ENCODE measurements around the gene CCSER2.

The CCSER2 gene

DNA sequence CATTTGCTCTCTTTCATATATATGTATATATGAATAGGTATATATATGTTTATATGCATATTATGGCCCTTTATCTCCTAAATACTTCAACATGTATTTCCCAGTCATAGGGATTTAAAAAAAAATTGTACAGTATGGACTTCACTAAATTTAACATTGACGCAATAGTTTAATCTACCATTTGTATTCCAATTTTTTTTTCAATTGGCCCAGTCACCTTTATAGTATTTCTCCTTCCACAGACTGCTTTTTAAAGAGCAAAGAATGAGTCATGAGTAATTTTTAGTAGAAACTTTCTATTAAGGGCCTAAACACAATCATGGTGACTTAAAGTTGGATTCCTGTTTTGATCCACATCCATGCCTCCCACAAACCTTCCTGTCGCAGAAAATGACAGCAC, 20.5 kb downstream of the CCSER2 start:
- no peak for DNase-seq (ENCODE audit: low read depth)

DNA sequence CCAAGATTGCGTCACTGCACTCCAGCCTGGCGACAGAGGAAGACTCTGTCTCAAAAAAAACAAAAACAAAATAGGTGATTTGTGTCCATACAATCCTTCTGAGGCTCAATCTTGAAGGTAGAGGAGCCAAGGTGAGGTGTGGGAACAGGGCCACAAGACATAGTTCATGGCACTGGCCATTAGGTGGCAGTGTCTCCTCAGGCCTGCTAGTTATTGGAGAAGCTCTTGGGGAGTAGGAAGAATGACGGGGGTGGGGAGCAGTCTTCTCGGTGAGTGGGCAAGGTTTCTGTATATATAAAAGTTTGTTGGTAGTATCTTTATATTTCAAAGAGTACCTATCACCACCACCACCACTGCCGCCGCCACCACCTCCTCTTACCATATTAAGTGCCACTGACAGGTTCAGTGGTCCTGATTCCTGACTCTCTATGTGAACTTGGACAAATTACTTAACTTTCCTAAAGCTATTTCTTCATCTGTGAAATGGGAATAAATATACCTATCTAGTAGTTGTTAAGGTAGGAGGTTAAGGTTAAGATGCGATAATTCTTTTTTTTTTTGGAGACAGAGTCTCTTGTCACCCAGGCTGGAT, 24.0 kb downstream of the CCSER2 start:
- DNase-seq (ENCODE audit: low read depth): no peak

DNA sequence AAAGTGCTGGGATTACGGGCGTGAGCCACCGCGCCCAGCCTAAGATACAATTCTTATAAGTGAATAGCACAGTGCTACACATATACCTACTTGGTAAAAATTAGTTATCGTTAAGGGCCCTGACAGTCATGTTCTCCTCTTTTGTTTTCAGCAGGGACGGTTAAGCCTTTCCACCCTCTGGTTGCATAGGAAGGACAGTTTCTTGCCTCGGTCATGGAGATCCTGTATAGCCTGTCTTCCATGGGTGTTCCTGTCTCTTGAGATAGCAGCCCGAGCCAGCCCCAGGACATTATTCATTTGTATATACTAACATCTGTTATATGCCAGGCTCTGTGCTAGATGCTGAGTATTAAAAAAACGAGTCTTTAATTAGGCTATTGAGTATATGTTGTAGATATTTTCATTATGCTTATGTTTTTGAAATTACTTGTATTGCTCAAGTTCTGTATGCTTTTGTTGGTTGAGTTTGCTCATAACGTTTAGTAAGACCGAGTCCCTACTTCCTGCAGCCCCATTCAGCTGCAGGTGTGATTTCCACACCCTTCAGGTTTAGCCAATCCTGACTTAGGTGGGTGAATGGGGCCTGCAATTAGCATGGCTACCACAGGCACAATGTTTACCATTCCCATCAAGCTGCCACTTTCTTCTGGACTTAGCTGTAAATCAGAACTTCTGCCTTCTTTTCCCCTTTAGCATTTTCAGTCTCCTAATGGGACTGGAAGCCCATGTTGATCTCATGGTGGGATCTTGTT, 24.8 kb downstream of the CCSER2 start:
- DNase-seq (ENCODE audit: low read depth): no peak

DNA sequence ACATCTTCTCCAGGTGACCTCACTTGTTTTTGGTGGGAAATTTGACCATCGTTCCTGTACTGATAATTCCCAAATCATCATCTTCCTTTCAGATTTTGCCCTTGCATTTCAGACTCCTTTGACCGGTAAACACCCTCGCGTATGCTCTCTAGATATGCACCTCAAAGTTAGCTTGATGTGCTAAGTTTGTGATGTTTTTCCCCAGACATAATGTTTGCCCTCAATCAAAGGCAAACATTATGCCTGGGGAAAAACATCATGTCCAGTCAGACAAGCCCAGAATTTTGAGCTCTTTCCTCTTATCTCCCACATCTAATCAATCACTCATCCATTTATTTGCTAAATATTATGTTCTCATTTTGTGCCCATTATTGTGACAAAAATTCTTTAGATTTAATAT, 26.2 kb downstream of the CCSER2 start:
- DNase-seq (ENCODE audit: low read depth): no peak

DNA sequence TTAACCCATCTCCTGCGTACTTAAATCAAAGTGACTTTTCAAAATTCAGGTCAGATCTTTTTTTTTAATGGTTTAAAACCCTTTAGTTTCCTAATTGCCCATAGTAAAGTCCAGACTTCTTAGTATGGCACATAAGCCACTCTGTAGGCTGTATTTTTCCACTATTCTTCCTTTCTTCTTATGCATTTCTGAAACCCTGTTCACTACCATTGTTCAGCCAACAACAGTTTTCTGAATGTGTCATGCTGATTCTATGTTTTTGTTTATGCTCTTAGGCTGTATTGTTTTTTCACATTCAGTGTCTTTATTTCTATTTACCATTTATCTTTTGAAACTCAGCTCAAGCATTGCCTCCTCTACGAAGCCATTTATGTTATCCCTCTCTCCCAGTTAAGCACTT, 26.7 kb downstream of the CCSER2 start:
- DNase-seq (ENCODE audit: low read depth): no peak

DNA sequence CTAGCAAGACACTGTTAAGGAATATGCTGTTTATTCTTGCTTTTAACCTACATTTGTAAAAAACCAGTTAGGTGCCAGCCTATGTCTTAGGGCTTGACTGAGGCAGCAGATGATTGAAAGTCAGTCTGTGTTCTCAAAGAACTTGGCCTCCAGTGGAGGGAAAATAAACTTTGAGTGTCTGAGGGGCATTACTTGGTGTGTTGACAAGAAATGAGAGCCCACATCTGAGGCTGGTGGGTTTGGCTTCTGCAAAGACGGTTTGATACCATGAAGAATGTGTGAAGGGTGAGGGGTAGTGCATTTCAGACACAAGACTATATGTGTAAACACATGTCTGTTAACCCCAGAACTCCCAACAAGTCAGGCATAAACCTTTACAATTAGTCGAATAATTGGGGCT, 28.5 kb downstream of the CCSER2 start:
- no peak for DNase-seq (ENCODE audit: low read depth)

DNA sequence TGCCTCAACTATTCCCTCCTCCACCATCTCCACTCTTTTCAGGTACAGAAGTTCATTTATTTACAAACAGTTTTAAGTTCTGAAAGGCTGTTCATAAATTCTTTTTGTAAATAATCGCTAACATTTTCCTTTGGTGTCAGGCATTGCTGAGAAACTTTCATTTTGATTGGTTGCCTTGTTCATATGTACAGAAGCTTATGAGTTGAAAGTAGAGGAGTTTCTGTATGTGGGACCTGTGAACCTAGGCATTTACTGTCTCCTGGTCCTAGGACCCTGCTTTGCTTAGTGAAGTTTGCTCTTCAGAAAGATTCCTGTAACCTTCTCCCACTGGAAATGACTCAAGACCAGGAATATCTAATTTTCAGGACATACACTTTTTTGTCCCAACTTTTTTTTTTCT, 30.4 kb downstream of the CCSER2 start:
- no peak for DNase-seq (ENCODE audit: low read depth)

DNA sequence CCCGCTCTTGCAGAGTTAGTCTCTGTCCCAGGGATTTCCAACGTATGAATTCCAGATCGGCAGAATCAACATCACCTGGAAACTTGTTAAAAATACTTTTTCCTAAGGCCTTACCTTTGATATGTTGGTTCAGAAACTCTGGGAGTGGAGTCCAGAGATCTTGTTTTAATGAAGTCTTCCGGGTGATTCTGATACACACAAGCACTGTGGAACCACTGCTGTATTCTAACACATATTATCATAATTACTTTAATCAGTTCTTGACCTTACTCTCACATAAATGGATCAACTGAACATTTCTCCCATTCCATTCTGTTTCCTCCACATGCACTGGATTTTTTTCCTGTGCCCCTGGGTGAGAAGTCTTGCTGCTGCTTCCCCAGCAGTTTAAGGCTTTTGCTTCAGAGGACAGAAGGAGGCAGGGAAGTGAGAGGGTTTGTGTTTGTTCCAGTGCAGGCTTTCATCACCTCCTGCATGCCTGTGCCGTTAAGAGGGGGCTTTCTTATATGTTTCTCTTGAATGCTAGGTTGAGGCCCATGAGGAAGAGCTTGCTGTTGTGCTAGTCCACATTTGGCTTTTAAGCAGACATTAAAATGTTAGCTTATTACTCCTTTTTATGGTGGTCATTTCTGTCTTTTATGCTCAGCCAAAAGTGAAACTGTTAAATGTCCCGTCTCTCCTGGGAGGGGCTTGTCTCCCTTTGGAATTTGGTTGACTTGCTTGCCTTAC, 32.4 kb downstream of the CCSER2 start:
- no peak for DNase-seq (ENCODE audit: low read depth)

DNA sequence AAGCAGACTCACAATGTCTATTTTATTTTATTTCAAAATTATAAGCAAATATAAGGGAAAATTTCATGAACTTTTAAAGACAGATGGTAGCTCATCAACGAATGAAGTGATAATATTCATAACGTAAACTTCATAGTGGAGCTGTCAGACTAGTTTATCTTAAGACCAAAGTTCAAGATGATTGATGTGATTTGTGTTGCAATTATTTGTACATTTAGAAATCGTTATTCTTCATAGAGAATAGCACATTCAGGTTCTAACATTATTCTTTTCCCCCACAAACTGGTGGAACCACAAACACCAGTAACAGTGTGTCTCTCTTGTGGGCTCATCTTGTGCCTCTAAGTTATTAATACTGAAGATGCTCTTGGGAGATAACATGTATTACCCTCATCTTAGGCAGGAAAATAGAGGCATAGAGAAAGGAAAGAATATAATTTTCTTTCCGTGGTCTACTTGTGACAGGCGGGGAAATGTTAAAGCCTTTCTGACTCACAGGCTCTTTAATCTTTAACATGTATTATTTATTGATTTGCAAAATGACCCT, 37.0 kb downstream of the CCSER2 start:
- no peak for DNase-seq (ENCODE audit: low read depth)

DNA sequence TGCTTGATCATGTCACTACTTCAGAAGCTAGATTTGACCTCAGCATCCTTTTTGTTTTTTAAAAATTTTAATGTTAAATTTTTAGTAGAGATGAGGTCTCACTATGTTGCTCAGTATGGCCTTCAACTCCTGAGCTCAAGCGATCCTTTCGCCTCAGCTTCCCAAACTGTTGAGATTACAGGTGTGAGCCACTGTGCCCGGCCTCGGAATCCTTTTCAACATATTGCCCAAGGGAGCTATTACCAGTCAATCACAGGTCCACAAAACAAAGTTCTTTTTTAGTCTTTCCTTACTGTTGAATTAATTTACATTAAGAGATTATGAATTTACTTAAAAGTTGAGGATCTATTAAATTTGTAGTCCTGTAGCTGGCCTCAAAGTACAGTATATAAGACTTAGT, 37.7 kb downstream of the CCSER2 start:
- DNase-seq (ENCODE audit: low read depth): no peak

DNA sequence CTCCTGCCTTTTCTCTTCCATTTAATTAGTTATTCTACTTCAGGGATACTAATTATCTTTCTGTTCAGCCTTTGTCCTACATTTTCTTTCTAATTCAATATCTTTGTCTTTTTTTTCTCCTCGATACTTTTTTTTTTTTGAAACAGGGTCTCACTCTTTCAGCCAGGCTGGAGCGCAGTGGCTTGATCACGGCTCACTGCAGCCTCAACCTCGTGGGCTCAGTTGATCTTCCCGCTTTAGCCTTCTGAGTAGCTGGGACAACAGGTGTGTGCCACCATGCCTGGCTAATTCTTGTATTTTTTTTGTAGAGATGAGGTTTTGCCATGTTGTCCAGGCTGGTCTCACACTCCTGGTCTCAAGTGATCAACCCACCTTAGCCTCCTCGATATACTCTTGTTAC, 38.9 kb downstream of the CCSER2 start:
- DNase-seq (ENCODE audit: low read depth): no peak

DNA sequence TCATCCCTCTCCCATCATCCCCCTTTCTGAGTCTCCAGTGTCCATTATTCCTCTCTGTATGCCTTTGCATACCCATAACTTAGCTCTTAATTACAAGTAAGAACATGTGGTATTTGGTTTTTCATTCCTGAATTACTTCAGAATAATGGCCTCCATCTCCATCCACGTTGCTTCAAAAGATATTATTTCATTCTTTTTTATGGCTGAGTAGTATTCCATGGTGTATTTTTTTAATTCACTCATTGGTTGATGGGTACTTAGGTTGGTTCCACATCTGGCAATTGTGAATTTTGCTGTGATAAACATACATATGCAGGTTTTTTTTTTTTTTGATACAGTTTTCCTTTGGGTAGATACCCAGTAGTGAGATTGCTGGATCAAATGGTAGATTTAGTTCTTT, 40.4 kb downstream of the CCSER2 start:
- DNase-seq (ENCODE audit: low read depth): no peak

DNA sequence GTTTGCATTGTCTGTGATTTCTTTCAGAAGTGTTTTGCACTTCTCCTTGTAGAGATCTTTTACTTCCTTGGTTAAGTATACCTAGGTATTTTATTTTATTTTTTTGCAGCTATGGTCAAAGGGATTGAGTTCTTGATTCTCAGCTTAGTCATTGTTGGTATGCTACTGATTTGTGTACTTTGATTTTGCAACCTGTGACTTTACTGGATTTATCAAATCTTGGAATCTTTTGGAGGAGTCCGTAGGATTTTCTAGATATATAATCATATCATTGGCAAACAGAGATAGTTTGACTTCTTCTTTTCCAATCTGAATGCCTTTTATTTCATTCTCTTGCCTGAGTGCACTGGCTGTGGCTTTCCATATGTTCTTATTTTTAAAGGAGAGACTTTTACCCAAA, 41.9 kb downstream of the CCSER2 start:
- no peak for DNase-seq (ENCODE audit: low read depth)

DNA sequence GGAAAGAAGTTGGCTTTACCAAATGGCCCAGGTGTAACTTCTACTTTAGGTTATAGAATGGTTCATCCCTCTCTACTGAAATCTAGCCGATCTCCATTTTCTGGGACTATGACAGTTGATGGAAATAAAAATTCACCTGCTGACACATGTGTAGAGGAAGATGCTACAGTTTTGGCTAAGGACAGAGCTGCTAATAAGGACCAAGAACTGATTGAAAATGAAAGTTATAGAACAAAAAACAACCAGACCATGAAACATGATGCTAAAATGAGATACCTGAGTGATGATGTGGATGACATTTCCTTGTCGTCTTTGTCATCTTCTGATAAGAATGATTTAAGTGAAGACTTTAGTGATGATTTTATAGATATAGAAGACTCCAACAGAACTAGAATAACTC, 43.6 kb downstream of the CCSER2 start:
- DNase-seq (ENCODE audit: low read depth): no peak

DNA sequence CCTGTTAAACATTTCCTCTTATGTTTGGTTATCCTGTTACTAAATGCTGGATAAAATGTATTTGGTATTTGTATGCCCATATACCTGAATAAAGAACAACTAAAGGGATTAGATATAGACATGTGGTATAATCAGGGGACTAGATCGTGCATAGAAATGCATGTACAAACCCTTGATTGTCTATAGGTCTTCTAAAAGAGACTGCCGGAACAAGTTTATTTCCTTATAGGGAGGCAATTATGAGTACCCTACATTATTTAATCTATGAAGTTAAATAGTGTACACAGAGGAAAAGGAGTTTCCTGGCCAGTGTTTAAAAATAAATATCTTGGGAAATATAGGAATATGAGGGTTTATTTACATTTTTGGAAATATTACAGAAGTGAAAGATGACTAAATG, 44.6 kb downstream of the CCSER2 start:
- DNase-seq (ENCODE audit: low read depth): no peak

DNA sequence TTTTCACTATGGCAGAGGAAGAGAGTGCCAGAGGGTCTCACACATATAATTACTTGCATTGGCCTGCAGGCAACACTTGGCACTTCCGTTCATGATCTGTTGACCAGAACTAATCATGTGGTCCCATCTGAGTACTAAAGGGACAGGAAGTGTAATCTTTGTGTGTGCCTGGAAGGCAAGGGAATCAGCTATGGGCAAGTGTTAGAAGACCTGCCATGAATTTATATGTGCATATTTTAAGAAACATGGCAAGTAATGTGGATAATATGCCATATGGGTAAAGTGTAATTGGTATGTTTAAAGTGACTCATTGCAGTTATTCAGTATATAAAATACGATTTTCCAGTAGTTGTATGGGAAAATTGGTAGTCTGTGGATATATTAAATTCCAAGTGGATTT, 46.1 kb downstream of the CCSER2 start:
- DNase-seq (ENCODE audit: low read depth): no peak

DNA sequence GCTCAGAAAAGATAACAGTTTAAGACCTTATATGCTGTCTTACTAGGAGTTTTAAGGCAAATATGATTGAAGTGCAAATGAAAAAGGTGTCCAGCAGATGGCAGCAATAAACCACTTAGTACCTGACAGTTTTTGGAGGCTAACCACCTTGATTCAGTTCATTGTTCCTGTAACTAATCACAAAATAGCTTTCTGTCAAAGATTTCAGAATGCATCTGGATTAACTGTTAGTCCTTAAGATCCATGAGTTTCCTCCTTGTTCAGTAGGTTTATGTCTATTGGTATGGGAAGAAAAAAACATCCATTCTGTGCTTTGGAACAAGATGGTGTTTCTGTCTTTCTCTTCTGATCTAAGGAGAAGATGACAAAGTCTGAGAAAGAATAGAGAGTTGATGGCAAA, 46.6 kb downstream of the CCSER2 start:
- DNase-seq (ENCODE audit: low read depth): peak; percentile 49

DNA sequence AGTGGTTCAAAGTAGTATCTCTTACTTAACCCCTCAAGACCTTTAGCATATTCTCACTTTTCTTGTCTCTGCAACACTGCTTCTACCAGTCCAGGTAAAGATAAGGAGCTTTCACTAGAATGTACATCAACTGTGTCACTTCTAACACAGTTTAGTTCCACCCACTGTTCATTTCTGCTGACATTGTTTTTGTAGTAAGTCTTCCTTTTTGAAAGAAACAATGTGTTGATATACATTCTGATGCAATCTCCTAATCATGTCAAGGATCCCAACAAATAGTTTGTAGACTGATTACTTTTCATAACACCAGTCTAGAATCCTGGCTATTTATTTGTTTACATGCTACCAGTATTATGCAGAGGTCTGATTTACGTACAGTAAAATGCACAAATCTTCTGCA, 47.5 kb downstream of the CCSER2 start:
- DNase-seq (ENCODE audit: low read depth): no peak

DNA sequence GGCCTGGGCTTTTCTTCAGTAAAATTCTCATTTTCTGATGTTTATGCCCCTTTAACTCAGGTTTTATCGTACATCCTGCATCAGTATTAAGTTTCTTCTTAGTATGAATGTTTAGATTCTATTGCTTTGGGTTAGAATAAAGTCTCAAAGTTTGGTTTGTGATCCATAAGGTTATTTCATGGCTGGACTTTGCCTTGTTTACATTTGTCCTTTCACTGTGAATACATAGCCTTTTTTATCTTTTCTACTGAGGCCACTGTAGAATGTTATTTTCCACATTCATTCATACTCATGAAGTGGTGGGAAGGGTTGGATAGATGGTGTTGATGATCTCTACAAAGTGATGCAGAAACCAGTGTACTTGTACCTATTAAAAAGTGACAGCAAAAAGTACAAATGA, 59.8 kb downstream of the CCSER2 start:
- no peak for DNase-seq (ENCODE audit: low read depth)

DNA sequence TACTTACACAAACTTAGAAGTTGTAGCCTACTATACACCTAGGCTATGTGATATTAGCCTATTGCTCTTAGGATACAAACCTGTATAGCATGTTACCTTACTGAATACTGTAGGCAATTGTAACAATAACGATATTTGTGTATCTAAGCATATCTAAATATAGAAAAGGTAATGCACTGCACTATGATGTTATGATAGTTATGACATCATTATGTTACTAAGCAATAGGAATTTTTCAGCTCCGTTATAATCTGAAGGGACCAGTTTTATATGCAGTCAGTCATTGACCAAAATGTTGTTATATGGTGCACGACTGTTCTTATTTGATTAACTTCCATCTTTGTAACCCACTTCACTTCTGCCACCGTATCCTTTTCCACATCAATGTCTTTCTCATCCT, 62.0 kb downstream of the CCSER2 start:
- DNase-seq (ENCODE audit: low read depth): no peak

DNA sequence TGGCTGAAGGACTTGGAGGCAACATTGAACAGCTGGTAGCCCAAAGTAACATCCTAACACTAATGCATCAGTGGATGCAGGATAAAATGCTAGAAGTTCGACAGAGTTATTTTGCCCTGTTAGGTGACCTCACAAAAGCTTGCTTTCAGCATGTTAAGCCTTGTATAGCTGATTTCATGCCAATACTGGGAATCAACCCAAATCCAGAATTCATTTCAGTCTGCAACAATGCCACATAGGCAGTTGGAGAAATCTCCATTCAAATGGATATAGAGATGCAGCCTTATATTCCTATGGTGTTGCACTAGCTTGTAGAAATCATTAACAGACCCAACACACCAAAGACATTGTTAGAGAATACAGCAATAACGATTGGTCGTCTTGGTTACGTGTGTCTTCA, 62.9 kb downstream of the CCSER2 start:
- DNase-seq (ENCODE audit: low read depth): peak; percentile 9

DNA sequence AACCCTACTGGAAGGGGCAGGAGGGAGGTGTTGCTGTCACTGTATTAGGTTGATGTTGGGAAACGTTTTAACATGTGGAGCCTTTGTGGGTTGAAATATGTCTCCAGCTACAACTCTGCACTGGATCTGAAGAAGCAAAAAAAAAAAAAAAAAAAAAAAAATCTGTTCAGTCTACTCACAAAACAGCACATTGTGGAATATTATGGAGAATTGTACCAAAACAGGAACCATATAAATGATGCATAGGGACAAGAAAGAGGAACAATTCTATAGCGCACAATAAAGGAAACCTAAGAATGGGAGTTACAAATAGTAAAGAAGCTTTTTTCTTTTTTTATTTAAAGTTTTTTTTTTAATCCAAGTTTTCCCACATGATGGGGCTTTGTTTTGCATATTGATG, 63.8 kb downstream of the CCSER2 start:
- no peak for DNase-seq (ENCODE audit: low read depth)

DNA sequence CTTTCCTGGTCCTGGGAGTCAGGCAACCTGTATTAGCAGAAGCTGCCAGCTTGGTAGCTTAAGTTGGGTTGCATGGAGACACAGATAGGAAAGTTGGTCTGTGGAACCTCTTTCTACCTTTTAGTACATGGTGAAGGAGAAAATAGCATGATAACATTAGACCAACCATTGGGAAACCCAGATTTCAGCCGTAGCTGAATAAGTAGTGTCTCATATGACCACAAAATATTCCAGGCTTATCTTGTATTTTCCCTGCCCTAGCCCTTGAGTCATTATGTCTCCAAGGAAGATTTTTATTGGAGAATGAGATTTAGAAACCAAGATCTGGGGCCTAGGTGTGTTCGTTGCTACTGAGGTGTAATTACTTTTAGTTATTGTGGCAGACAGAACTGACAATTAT, 67.2 kb downstream of the CCSER2 start:
- DNase-seq (ENCODE audit: low read depth): no peak
